ENCODE results near the gene TUBB4A.

- TF ChIP-seq EZH2 (IDR thresholded peaks at IDR 0.05; ENCODE audit: low read length, missing control alignments) (no peak), CTCF (conservative IDR thresholded peaks at IDR 0.05 in 1 of 2, IDR thresholded peaks at IDR 0.05 in 1 of 2; ENCODE audit: low read depth in 1 of 2, low read length in 2 of 2) (no peak)
Measured at GRCh38 chr19:6476896-6477431, 25.1 kb downstream of the TUBB4A start.

Measured in fibroblast of lung (primary cell).